AG09309 (cell line): ENCODE results near the gene ZBTB8A.
A peak's percentile ranks its signal among the peaks of the same experiment; 100 is the strongest.
"Not testable (repeated sequence)": the region's sequence is repeated elsewhere in the genome, so short reads cannot be mapped to it uniquely, and the experiment has no call there.

ENCODE experiments used
- DNase-seq: peaks from one replicate; pipeline ENCODE4 v3.0.0-alpha.2; 2010; ENCODE audit warnings: low read depth
- H3K4me3 ChIP-seq: 2 replicates; pipeline ENCODE4 v1.5.1; 2011; ENCODE audit warnings: mild to moderate bottlenecking, low read depth, low read length, moderate library complexity; ENCODE audit not compliant: control insufficient read depth
- CTCF ChIP-seq: IDR thresholded peaks from 2 replicates; pipeline ENCODE4 v1.5.1; 2011; ENCODE audit warnings: mild to moderate bottlenecking, low read depth, low read length, inconsistent platforms; ENCODE audit not compliant: insufficient read depth, control insufficient read depth; ENCODE audit errors: missing control alignments

Gene ZBTB8A

GRCh38 chr1:32639489-32640075 is 100.4 kb downstream of the ZBTB8A start:
- DNase-seq = peak; percentile 25
- TF ChIP-seq CTCF = no peak
- no peak overlapping the region for H3K4me3 ChIP-seq

- H3K4me3 ChIP-seq, DNase-seq: not testable (repeated sequence)
These were observed 103.1 kb downstream of the ZBTB8A start for GRCh38 chr1:32642292-32642827.

- H3K4me3 ChIP-seq = no peak overlapping the region
- DNase-seq = no peak
- no peak for TF ChIP-seq CTCF
These were observed 105.2 kb downstream of the ZBTB8A start for GRCh38 chr1:32644426-32644825.

GRCh38 chr1:32647308-32648134 is 108.3 kb downstream of the ZBTB8A start:
- DNase-seq = no peak
- no peak for TF ChIP-seq CTCF
- H3K4me3 ChIP-seq = no peak overlapping the region

- peak; percentile 67 for DNase-seq
- H3K4me3 ChIP-seq = peak within 1 kb of the TSS; percentile 77
- TF ChIP-seq CTCF = no peak
These were observed 111.1 kb downstream of the ZBTB8A start, which contains the start of gene ZBTB8OS for GRCh38 chr1:32650248-32650751. Gene ZBTB8OS, minus strand, starts transcription at chr1:32650550. Its CDS starts 21 bp downstream, at chr1:32650529.

GRCh38 chr1:32650752-32651460 is 111.7 kb downstream of the ZBTB8A start, which contains the start of gene RBBP4:
Gene RBBP4, plus strand, starts transcription at chr1:32651208. Its CDS starts 99 bp downstream, at chr1:32651307.
- peak within 1 kb of the TSS; percentile 77 for H3K4me3 ChIP-seq
- TF ChIP-seq CTCF = no peak
- DNase-seq = peak; percentile 86
